Mesenteric fat pad (tissue), 1 donor: ENCODE measurements around the gene SCNN1G. TPM values are rescaled to one million over a fixed set of nuclear protein-coding genes. Genes with fewer than 3 reads are reported as not detected.
A peak's percentile ranks its signal among the peaks of the same experiment; 100 is the strongest.

Experiments
- DNase-seq: peaks from one replicate; pipeline ENCODE4 v3.0.0-alpha.2; 2020; ENCODE audit warnings: low spot score
- total RNA-seq: library from RNA; stranded (reverse); fragmentation: NEBNext Ultra II Directional; extraction: Animal tissue kit (Norgen Biotek cat#: 25700); gene quantifications from one replicate; pipeline ENCODE4 v1.2.1, GENCODE V29; 2021
- donor health status: DM: yes; HTN: yes; CAD: no.

Gene SCNN1G
- total RNA-seq, 1 donor from 2014 or later, result not detected

DNA sequence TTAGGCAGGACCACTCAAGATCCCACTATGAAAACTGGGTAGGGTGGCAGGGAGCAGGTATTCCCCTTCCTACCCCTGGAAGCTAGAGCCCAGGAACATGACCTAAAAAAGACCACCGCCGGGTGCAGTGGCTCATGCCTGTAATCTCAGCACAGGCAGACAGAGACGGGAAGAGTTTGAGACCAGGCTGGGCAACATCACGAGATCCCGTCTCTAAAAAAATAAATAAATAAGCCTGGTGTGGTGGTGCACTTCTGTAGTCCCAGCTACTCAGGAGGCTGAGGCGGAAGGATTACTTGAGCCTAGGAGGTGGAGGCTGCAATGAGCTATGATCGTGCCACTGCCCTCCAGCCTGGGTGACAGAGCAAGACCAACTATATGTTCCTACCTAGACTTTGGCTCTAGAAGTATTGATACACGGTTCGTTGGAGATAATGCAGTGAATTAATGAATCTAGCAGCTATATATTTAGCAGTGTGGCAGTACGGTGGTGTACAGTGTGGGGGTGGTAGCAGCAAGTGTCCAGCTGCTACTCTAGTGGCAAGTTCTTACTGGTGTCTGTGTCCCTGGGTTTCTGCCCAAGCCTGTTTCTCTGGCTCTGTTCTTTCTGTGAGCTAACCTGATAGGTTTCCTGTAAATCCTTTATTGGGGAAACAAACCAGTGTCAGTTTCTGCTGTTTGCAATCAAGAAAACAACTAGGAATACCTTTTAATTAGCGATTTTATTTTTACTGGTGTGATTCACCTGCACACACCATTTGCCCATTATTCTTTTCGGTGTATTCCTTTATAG is 30.0 kb upstream of the SCNN1G start:
- DNase-seq, result no peak

DNA sequence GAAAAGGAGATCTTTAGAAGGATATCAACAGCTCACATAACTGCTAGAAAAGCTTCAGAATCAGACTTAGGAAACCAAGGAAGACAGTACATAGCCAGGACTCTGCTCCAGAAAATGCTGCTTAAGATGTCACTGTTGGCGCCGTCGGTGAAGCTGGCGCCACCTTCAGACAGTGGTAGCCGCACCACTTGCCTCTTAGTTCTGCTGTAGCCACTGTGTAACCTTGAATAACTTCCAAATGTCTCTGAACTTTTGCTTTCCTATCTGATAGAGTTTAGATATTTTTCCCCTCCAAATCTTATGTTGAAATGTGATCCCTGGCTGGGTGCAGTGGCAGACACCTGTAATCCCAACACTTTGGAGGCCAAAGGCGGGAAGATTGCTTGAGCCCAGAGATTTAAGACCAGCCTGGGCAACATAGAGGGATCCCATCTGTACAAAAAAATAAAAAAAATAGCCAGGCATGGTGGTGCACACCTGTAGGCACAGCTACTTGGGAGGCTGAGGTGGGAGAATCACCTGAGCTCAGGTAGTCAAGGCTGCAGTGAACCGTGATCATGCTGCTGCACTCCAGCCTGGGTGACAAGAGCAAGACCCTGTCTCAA is 27.0 kb upstream of the SCNN1G start:
- no peak for DNase-seq

DNA sequence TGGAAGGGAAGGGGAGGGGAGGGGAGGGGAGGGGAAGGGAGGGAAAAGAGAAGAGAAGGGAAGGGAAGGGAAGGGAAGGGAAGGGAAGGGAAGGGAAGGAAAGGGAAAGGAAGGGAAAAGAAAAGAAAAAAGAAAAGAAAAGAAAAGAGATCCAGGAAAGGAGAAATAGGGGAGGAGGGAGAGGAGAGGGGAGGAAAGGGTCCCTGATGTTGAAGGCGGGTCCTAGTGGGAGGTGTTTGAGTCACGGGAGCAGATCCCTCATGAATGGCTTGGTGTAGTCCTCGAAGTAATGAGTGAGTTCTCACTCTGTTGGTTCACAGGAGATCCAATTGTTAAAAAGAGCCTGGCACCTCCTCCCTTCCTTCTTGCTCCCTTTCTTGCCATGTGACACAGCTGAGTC is 26.4 kb upstream of the SCNN1G start:
- no peak for DNase-seq

DNA sequence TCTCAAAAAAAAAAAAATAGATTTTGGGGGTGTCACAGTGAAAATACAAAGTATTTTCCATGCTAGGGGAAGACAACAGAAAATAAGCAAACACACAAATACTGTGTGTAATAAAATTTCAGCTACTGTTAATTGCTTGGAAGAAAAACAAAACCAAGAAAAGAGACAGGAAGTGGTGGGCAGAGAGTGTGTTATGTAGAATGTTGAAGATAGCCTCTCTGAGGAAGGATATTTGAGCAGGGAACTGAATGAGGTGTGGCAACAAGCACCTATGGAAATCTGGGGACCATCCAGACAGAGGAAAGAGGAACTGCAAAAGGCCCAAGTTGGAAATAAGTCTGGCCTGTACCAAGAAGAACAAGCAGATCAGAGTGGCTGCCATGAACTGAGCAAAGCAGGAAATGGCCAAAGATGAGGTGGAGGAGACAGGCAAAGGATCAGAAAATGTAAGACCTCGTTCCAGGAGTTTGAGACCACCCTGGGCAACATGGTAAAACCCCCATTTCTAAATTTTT is 25.5 kb upstream of the SCNN1G start:
- DNase-seq, result no peak

DNA sequence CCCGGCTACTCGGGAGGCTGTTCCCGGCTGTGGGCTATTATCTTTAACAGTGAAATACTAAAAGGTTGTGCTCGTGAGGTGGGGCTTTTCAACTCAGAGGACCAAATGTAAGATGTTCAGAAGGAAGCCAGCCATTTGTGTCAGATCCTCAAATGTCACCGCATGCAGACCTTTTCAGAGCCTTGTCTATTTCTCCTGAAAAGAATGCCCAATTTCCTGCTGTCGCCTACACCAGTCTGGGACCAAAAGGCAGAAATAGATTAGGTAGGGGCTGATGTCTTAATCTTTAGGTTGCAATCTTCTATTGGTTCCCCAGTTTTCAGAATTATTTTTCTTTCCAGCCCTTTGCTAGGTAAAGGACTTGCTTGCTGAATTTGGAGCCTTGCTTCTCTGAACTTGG is 24.4 kb upstream of the SCNN1G start:
- no peak for DNase-seq

GRCh38 chr16:23160082-23160481 is 22.5 kb upstream of the SCNN1G start:
- no peak for DNase-seq

DNA sequence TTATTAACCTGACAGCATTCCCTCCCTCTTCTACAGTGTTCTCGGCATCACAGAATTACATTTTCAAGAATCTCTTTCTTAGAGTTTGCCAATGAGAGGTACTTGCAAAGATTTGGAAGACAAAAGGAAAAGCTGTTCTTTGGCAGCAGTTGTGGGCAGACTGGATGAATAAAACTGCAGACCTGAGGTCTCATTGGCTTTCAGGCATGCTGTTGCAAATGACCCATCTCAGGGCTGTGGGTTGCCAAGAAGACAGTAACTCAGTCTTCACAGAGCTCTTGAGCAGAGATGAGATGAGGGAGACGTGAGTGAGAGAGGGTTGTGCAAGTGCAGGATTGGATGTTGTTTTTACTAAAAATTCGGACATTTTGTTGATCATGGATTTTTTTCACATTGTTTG is 22.0 kb upstream of the SCNN1G start:
- DNase-seq, result no peak

DNA sequence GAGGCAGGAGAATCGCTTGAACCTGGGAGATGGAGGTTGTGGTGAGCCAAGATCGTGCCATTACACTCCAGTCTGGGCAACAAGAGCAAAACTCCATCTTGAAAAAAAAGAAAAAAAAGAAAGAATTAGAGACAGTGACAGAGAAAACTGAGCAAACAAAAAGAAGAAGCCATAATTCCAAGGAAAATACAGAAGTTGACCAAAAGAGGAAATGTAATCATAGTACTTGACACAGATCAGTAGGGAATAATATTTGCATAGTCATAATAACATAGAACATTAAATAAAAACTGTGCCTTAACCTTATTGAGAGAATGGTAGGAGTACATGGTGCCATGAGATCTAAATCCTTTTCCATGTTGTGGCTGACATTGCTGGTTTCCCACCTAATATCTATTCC is 18.6 kb upstream of the SCNN1G start:
- DNase-seq, result no peak

GRCh38 chr16:23164736-23165135 is 17.8 kb upstream of the SCNN1G start:
- no peak for DNase-seq

GRCh38 chr16:23172583-23172982 is 10.0 kb upstream of the SCNN1G start:
- DNase-seq, result no peak

- DNase-seq, result no peak
Observed at GRCh38 chr16:23172994-23173393, 9.6 kb upstream of the SCNN1G start.

- no peak for DNase-seq
Observed at GRCh38 chr16:23174622-23175021, 7.9 kb upstream of the SCNN1G start.

DNA sequence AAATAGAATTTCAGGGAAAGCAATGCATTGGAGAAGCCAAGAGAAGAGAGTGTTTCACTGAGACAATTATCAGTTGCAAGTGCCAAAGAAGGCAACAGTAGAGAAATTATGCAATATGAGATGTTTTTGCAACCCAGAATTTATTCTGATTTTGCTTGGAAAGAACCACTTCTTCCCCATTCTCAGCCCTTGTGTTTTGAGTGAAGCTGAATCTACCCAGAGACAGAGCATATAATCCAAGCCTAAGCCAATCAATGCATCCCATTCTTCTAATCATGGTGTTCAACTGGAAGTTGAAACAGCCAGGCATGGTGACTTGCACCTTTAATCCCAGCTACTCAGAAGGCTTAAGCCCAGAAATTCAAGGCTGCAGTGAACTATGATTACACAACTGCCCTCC is 6.9 kb upstream of the SCNN1G start:
- DNase-seq, result no peak

DNA sequence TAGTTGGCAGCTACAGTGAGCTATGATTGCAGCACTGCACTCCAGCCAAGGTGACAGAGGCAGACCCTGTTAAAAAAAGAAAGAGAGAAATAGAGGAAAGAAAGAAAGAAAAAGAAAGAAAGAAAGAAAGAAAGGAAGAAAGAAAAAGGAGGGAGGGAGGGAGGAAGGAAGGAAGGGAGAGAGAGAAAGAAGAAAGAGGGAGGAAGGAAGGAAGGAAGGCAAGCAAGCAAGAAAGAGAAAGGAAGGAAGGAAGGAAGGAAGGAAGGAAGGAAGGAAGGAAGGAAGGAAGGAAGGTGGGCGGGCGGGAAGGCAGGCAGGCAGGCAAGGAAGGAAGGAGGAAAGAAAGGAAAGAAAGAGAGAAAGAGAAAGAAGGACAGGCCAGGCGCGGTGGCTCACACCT is 1.0 kb upstream of the SCNN1G start:
- DNase-seq, result no peak

DNA sequence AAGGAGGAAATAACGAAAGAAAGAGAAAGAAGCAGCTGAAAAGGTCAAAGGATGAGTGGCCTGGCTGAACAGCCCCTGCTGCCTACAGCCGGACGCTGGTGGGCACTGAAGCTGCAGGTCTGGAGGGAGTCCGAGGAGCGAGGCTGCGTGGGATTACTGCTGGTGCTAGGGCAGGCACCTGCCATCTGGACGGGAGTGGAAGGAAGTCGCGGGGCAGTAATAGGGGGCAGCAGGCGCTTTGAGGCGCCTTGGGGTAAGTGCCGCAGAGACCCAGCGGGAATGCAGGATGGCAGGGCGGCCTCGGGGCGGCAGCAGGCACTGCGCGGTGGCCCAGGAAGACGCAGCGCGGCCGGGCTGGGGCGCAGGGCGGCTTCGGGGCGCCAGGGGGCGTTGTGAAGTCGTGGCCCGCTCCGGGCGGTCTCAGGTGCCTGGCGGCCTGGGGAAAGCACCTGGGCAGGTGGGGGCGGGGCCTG is 303 bp upstream of the SCNN1G start:
- DNase-seq, result peak; percentile 93

GRCh38 chr16:23183543-23183862 is 958 bp downstream of the SCNN1G start:
- DNase-seq, result no peak

DNA sequence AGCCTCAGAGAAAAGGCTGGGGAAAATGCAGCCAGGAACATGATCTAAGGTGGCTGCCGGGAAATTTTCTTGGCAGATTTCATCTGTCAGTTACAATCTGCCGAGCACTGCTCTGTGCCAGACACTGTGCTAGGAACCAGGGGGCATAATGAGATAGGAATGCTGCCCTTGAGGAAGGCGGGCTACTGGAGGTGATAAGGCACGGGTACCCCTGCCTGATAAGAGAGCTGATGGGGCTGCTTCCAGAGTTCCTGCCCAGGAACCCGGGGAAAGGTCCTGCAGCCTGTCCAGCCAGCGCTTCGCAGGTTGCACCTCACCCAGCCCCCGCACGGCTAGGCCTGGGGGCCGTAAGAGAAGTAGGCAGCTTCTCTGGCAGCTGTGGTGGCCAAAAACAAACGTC is 3.1 kb downstream of the SCNN1G start:
- no peak for DNase-seq

DNA sequence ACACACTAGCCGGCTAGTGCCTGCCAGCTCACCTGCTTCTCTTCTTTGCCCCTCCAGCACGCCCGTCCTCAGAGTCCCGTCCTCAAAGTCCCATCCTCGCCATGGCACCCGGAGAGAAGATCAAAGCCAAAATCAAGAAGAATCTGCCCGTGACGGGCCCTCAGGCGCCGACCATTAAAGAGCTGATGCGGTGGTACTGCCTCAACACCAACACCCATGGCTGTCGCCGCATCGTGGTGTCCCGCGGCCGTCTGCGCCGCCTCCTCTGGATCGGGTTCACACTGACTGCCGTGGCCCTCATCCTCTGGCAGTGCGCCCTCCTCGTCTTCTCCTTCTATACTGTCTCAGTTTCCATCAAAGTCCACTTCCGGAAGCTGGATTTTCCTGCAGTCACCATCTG is 3.6 kb downstream of the SCNN1G start:
- no peak for DNase-seq

GRCh38 chr16:23187341-23187740 is 4.8 kb downstream of the SCNN1G start:
- DNase-seq, result no peak

DNA sequence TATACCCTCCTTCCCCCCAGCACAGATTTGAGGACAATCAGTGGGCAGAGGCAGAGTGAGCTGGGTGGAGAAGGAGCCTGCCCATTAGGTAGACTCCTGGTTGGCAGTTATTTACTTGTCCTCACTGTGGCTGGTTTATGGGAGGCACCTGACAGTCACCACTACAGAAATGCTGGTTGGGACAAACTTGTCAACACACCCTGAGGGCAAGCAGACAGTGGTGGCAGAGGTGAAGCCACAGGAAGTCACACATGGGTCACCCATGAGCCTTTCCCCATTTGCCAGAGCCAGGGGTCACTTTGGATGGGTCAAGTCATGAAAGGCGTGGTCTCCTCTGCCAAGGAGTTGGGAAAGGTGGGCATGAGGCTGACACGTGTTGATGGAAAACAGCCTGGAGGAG is 6.4 kb downstream of the SCNN1G start:
- no peak for DNase-seq

- no peak for DNase-seq
Observed at GRCh38 chr16:23194497-23195221, 12.1 kb downstream of the SCNN1G start.

- DNase-seq, result no peak
Observed at GRCh38 chr16:23195366-23195978, 12.9 kb downstream of the SCNN1G start.
